ENCODE results near the gene LRRC59. TPM values are rescaled to one million over a fixed set of nuclear protein-coding genes. Genes with fewer than 3 reads are reported as not detected.

Gene LRRC59
- total and polyA plus RNA-seq, 2 of the 13 experiments (the other 11 are each of a cell fraction or from before 2014, with no cell fraction given), result 87.3 to 222 TPM

- TF ChIP-seq ZBTB40 (IDR thresholded peaks at IDR 0.05) (no peak), ZBTB40 (CRISPR knock-in tag; IDR thresholded peaks at IDR 0.05) (0 out of 2 replicates have a peak, but pooled peaks have one; percentile 33), ZNF253 (CRISPR knock-in tag; IDR thresholded peaks at IDR 0.05; ENCODE audit: borderline replicate concordance) (no peak), ZNF713 (CRISPR knock-in tag; IDR thresholded peaks at IDR 0.05) (0 out of 2 replicates have a peak, but pooled peaks have one; percentile 69), HNRNPL (IDR thresholded peaks at IDR 0.05; ENCODE audit: low read depth, low read length) (no peak), ZGPAT (CRISPR knock-in tag; IDR thresholded peaks at IDR 0.05) (0 out of 2 replicates have a peak, but pooled peaks have one; percentile 44), HNRNPK (IDR thresholded peaks at IDR 0.05; ENCODE audit: low read depth, low read length, poor library complexity, severe bottlenecking) (no peak), ZNF556 (CRISPR knock-in tag; IDR thresholded peaks at IDR 0.05; ENCODE audit: borderline replicate concordance) (peak; percentile 53), ZNF546 (CRISPR knock-in tag; conservative IDR thresholded peaks at IDR 0.05) (0 out of 2 replicates have a peak, but pooled peaks have one; percentile 32), ZNF331 (CRISPR knock-in tag; IDR thresholded peaks at IDR 0.05) (peak; percentile 40; the same call in 1 of the 2 replicates), KMT2B (CRISPR knock-in tag; IDR thresholded peaks at IDR 0.05) (peak; percentile 82), GTF2F1 (IDR thresholded peaks at IDR 0.05; ENCODE audit: low read length) (no peak), IKZF5 (CRISPR knock-in tag; IDR thresholded peaks at IDR 0.05) (peak; percentile 39; the same call in 1 of the 2 replicates), HMGA1 (CRISPR knock-in tag; conservative IDR thresholded peaks at IDR 0.05) (no peak)
Observed at GRCh38 chr17:50426814-50427787, 29.8 kb upstream of the LRRC59 start (continued).

All from HepG2 (cell line).